HFFc6 (cell line): ENCODE measurements around the gene RSRC1. TPM values are rescaled to one million over a fixed set of nuclear protein-coding genes. Genes with fewer than 3 reads are reported as not detected.
A peak's percentile ranks its signal among the peaks of the same experiment; 100 is the strongest.

ENCODE experiments used
- DNase-seq: peaks from one replicate; pipeline ENCODE4 v3.0.0-alpha.2; 2018
- H3K27ac Mint-ChIP-seq: 2 replicates; pipeline ENCODE4 v1.8.0; 2020; ENCODE audit warnings: mild to moderate bottlenecking, mixed read lengths
- H3K27me3 Mint-ChIP-seq: 2 replicates; pipeline ENCODE4 v1.8.0; 2021; ENCODE audit warnings: mild to moderate bottlenecking, moderate library complexity, mixed read lengths; ENCODE audit not compliant: insufficient read depth
- H3K36me3 Mint-ChIP-seq: 2 replicates; pipeline ENCODE4 v1.8.0; 2021; ENCODE audit warnings: low read depth, mixed read lengths
- H3K4me1 Mint-ChIP-seq: 2 replicates; pipeline ENCODE4 v1.8.0; 2020; ENCODE audit warnings: low read depth, mixed read lengths
- H3K4me3 Mint-ChIP-seq: 2 replicates; pipeline ENCODE4 v1.8.0; 2020; ENCODE audit warnings: mild to moderate bottlenecking, moderate library complexity, mixed read lengths
- H3K9me3 Mint-ChIP-seq: 2 replicates; pipeline ENCODE4 v1.8.0; 2020; ENCODE audit warnings: mild to moderate bottlenecking, mixed read lengths
- CTCF ChIP-seq: fragments of 200-600 bp; sonication (generic); IDR thresholded peaks from 2 replicates; pipeline ENCODE4 v1.5.0; 2021; ENCODE audit warnings: antibody characterized with exemption, mild to moderate bottlenecking
- total RNA-seq, 6 experiments: library from RNA; stranded (reverse); fragmentation: NEBNext Ultra II Directional; extraction: Animal tissue kit (Norgen Biotek cat#: 25700); gene quantifications; 2 replicates in 1 of 6; 3 replicates in 5 of 6; pipeline ENCODE4 v1.2.3, GENCODE V29; 2021

RSRC1 gene
- total RNA-seq, 6 experiments from 2014 or later, result 20.5 to 37.6 (median 33.0) TPM

- Mint-ChIP-seq H3K27me3 (no peaks in the 10 kb centered on the region), H3K27ac (peak overlapping the region; percentile 80), H3K4me3 (no peak overlapping the region), H3K4me1 (peaks cover 24% of the 10 kb centered on the region), H3K36me3 (no peaks in the 10 kb centered on the region), H3K9me3 (no peaks in the 10 kb centered on the region)
- no peak for TF ChIP-seq CTCF
- peak; percentile 38 for DNase-seq
These were observed 361.2 kb downstream of the RSRC1 start for GRCh38 chr3:158470944-158471638.

GRCh38 chr3:158471639-158472294, 361.9 kb downstream of the RSRC1 start:
- DNase-seq, result peak; percentile 91
- Mint-ChIP-seq H3K27ac (peak overlapping the region; percentile 80; the same call in 1 of the 2 replicates), H3K4me3 (no peak overlapping the region), H3K27me3 (no peaks in the 10 kb centered on the region), H3K4me1 (peaks cover 24% of the 10 kb centered on the region), H3K9me3 (no peaks in the 10 kb centered on the region), H3K36me3 (no peaks in the 10 kb centered on the region)
- no peak for TF ChIP-seq CTCF

GRCh38 chr3:158479051-158479450, 369.2 kb downstream of the RSRC1 start:
- Mint-ChIP-seq H3K4me1 (no peaks in the 10 kb centered on the region), H3K36me3 (no peaks in the 10 kb centered on the region)

GRCh38 chr3:158483701-158484235, 373.9 kb downstream of the RSRC1 start:
- H3K4me3 Mint-ChIP-seq, result no peak overlapping the region
- TF ChIP-seq CTCF, result no peak
- no peak for DNase-seq
- no peaks in the 10 kb centered on the region for H3K36me3 Mint-ChIP-seq
- no peak overlapping the region for H3K27ac Mint-ChIP-seq
- no peaks in the 10 kb centered on the region for H3K9me3 Mint-ChIP-seq
- H3K4me1 Mint-ChIP-seq, result no peaks in the 10 kb centered on the region
- H3K27me3 Mint-ChIP-seq, result no peaks in the 10 kb centered on the region

More at GRCh38 chr3:158479051-158479450, 369.2 kb downstream of the RSRC1 start:
- Mint-ChIP-seq H3K27me3 (no peaks in the 10 kb centered on the region), H3K9me3 (no peaks in the 10 kb centered on the region), H3K27ac (no peak overlapping the region), H3K4me3 (no peak overlapping the region)
- TF ChIP-seq CTCF, result no peak
- no peak for DNase-seq

- Mint-ChIP-seq H3K4me1 (no peaks in the 10 kb centered on the region), H3K36me3 (no peaks in the 10 kb centered on the region), H3K27ac (no peak overlapping the region), H3K27me3 (no peaks in the 10 kb centered on the region), H3K4me3 (no peak overlapping the region), H3K9me3 (no peaks in the 10 kb centered on the region)
- no peak for DNase-seq
- TF ChIP-seq CTCF, result no peak
These were observed 376.3 kb downstream of the RSRC1 start for GRCh38 chr3:158486200-158486599.
